MM.1S (cell line): Measurements from ENCODE around the gene MROH7.

Source experiments
- DNase-seq: peaks from one replicate; pipeline ENCODE4 v3.0.0-alpha.2; 2015
- H2AFZ ChIP-seq: fragments of 300-600 bp; sonication (generic); 2 replicates; pipeline ENCODE4 v1.6.0; 2016; ENCODE audit warnings: antibody characterized with exemption, low read length
- H3F3A ChIP-seq: fragments of 300-600 bp; sonication (generic); 2 replicates; pipeline ENCODE4 v1.6.1; 2016; ENCODE audit warnings: mild to moderate bottlenecking, antibody characterized with exemption, low read length, moderate library complexity, mixed read lengths; ENCODE audit not compliant: insufficient read depth
- H3K27ac ChIP-seq: fragments of 300-600 bp; sonication (generic); 2 replicates; pipeline ENCODE4 v1.5.1; 2016; ENCODE audit warnings: mild to moderate bottlenecking, low read length
- H3K27me3 ChIP-seq: fragments of 300-600 bp; sonication (generic); replicated peaks from 2 replicates; pipeline ENCODE4 v1.6.0; 2016; ENCODE audit warnings: low read length; ENCODE audit not compliant: insufficient read depth
- H3K36me3 ChIP-seq: fragments of 300-600 bp; sonication (generic); replicated peaks from 2 replicates; pipeline ENCODE4 v1.6.1; 2016; ENCODE audit warnings: mild to moderate bottlenecking, low read length, mixed read lengths; ENCODE audit not compliant: insufficient read depth
- H3K4me1 ChIP-seq: fragments of 300-600 bp; sonication (generic); 2 replicates; pipeline ENCODE4 v1.6.1; 2016; ENCODE audit warnings: low read length, mixed read lengths
- H3K4me2 ChIP-seq: fragments of 300-600 bp; sonication (generic); 2 replicates; pipeline ENCODE4 v1.6.0; 2016; ENCODE audit warnings: low read depth, low read length
- H3K4me3 ChIP-seq: fragments of 300-600 bp; sonication (generic); 2 replicates; pipeline ENCODE4 v1.5.1; 2016; ENCODE audit warnings: low read length, mixed read lengths
- H3K79me2 ChIP-seq: fragments of 300-600 bp; sonication (generic); 2 replicates; pipeline ENCODE4 v1.6.1; 2016; ENCODE audit warnings: mixed run types, low read length, mixed read lengths
- H3K9ac ChIP-seq: fragments of 300-600 bp; sonication (generic); 2 replicates; pipeline ENCODE4 v1.6.1; 2016; ENCODE audit warnings: low read length, mixed read lengths
- H3K9me2 ChIP-seq: fragments of 300-600 bp; sonication (generic); replicated peaks from 2 replicates; pipeline ENCODE4 v1.6.1; 2016; ENCODE audit warnings: mild to moderate bottlenecking, low read length, mixed read lengths; ENCODE audit not compliant: insufficient read depth
- H3K9me3 ChIP-seq: fragments of 300-600 bp; sonication (generic); replicated peaks from 2 replicates; pipeline ENCODE4 v1.6.1; 2016; ENCODE audit warnings: mild to moderate bottlenecking, low read length, mixed read lengths; ENCODE audit not compliant: insufficient read depth
- H4K20me1 ChIP-seq: fragments of 300-600 bp; sonication (generic); 2 replicates; pipeline ENCODE4 v1.6.1; 2016; ENCODE audit warnings: mild to moderate bottlenecking, low read length, moderate library complexity, mixed read lengths; ENCODE audit not compliant: insufficient read depth
- EZH2 ChIP-seq: fragments of 300-600 bp; sonication (generic); optimal IDR thresholded peaks from 2 replicates; pipeline ENCODE3; 2017; ENCODE audit warnings: low read depth, mild to moderate bottlenecking, antibody characterized with exemption, low read length, mixed read lengths
- EZH2phosphoT487 ChIP-seq: fragments of 300-600 bp; sonication (generic); IDR thresholded peaks from 2 replicates; pipeline ENCODE4 v1.6.1; 2018; ENCODE audit warnings: antibody characterized with exemption, low read length
- TF ChIP-seq, protein P1 (sequence below): fragments of 300-600 bp; sonication (generic); IDR thresholded peaks from 2 replicates; pipeline ENCODE4 v1.5.1; 2016; ENCODE audit warnings: antibody characterized with exemption, low read length, mixed read lengths

MROH7 gene

DNA sequence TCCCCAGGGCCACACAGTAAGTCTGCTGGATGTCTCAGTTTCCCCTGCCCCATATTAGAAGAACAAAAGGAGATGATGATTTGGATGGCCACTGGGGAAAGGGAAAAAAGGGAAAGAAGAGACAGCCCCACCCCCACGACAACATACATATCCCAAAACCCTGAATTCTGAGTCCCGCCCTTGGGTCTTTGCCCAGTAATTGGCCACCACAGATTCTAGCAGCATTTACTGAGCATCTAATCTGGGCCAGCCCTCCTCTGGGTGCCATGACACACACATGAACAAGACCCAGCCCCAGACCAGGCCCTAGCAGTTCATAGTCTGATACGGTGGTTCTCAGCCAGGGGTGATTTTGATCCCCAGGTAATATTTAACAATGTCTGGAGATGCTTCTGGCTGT is 68.8 kb downstream of the MROH7 start:
- Histone ChIP-seq H3K27me3 (peaks cover 50% of the 10 kb centered on the region; the same call in 1 of the 2 replicates), H3K27ac (no peak overlapping the region), H3K9me2 (no peaks in the 10 kb centered on the region), H4K20me1 (no peaks in the 10 kb centered on the region), H3K4me1 (0 out of 2 replicates have a peak, but pooled peaks cover 4% of the 10 kb centered on the region), H3F3A (no peaks in the 10 kb centered on the region), H3K36me3 (no peaks in the 10 kb centered on the region), H3K9ac (no peak overlapping the region), H3K4me3 (no peak overlapping the region), H3K9me3 (no peaks in the 10 kb centered on the region), H3K4me2 (no peak overlapping the region), H3K79me2 (no peaks in the 10 kb centered on the region), H2AFZ (no peak overlapping the region)
- TF ChIP-seq, protein P1, sequence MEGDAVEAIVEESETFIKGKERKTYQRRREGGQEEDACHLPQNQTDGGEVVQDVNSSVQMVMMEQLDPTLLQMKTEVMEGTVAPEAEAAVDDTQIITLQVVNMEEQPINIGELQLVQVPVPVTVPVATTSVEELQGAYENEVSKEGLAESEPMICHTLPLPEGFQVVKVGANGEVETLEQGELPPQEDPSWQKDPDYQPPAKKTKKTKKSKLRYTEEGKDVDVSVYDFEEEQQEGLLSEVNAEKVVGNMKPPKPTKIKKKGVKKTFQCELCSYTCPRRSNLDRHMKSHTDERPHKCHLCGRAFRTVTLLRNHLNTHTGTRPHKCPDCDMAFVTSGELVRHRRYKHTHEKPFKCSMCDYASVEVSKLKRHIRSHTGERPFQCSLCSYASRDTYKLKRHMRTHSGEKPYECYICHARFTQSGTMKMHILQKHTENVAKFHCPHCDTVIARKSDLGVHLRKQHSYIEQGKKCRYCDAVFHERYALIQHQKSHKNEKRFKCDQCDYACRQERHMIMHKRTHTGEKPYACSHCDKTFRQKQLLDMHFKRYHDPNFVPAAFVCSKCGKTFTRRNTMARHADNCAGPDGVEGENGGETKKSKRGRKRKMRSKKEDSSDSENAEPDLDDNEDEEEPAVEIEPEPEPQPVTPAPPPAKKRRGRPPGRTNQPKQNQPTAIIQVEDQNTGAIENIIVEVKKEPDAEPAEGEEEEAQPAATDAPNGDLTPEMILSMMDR = no peak
- TF ChIP-seq EZH2phosphoT487 (no peak), EZH2 (no peak)
- DNase-seq = no peak

DNA sequence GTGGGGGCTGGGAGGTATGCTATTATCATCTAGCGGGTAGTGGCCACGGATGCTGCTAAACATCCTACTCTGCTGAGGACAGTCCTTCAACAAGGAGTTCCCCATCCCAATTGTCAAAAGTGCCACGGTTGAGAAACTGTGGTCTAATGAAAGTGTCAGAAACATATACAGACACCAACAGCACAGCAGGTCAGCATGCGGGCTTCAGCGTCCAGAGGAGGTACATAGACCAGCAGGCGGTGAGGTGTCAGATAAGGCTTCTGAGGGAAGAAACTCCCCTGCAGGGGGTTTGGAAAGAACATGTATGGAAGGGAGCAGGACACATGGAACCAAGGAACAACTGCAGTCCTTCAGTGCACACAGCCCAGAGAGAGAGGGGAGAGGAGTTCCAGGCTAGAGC is 69.3 kb downstream of the MROH7 start:
- Histone ChIP-seq H3K27ac (no peak overlapping the region), H3K9me2 (no peaks in the 10 kb centered on the region), H3K9ac (no peak overlapping the region), H3K4me3 (no peak overlapping the region), H3K9me3 (no peaks in the 10 kb centered on the region), H4K20me1 (no peaks in the 10 kb centered on the region), H3K79me2 (peaks cover 2% of the 10 kb centered on the region), H3K4me2 (no peak overlapping the region), H3F3A (no peaks in the 10 kb centered on the region), H2AFZ (no peak overlapping the region), H3K4me1 (0 out of 2 replicates have a peak, but pooled peaks cover 4% of the 10 kb centered on the region), H3K27me3 (peaks cover 50% of the 10 kb centered on the region; the same call in 1 of the 2 replicates), H3K36me3 (no peaks in the 10 kb centered on the region)
- TF ChIP-seq, protein P1 = no peak
- no peak for TF ChIP-seq EZH2phosphoT487
- no peak for TF ChIP-seq EZH2
- no peak for DNase-seq

DNA sequence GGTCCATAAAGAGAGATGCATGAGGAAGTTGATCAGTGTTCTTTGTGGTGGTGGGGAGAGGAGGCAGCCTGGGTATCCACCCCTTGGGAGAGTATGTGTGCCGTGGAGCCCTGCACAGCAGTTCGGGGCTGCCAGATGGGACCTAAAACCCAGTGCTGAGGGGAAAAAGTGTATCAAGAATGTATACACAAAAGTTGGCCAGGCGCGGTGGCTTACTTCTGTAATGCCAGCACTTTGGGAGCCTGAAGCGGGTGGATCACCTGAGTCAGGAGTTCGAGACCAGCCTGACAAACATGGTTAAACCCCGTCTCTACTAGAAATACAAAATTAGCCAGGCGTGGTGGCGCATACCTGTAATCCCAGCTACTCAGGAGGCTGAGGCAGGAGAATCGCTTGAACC is 70.0 kb downstream of the MROH7 start:
- Histone ChIP-seq H3K9me3 (no peaks in the 10 kb centered on the region), H2AFZ (no peak overlapping the region), H3K4me1 (peaks cover 5% of the 10 kb centered on the region; the same call in 1 of the 2 replicates), H3K9ac (no peak overlapping the region), H3K9me2 (no peaks in the 10 kb centered on the region), H3K4me3 (no peak overlapping the region), H3K79me2 (peaks cover 9% of the 10 kb centered on the region), H4K20me1 (no peaks in the 10 kb centered on the region), H3F3A (no peaks in the 10 kb centered on the region), H3K36me3 (no peaks in the 10 kb centered on the region), H3K27ac (no peak overlapping the region), H3K27me3 (peaks cover 50% of the 10 kb centered on the region; the same call in 1 of the 2 replicates), H3K4me2 (no peak overlapping the region)
- DNase-seq = no peak
- no peak for TF ChIP-seq EZH2phosphoT487
- TF ChIP-seq, protein P1 = no peak
